ENCODE measurements around the gene CYLC1. TPM values are rescaled to one million over a fixed set of nuclear protein-coding genes. Genes with fewer than 3 reads are reported as not detected.

CYLC1 gene
- total RNA-seq, 6 experiments from 2014 or later = not detected

DNA sequence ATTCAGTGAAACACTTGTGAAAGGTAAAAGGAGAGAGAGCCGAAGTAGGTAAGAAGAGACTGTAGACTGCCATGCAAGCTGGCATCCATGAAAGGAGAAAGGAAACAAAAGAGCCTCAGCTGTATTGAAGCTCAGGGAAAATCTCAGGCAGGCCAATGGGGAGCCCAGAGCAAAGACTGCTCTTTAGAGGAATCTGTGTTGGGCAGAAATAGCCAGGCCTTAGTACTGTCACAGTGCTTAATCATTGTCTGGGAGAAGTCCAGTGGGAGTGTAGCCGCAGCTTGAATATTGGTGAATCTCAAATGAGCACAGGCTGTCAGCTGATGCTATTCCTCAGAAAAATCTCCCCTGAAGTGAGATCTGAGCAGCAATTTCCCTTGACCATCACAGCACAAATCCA, 27.6 kb downstream of the CYLC1 start:
- no peak for DNase-seq
- no peaks in the 10 kb centered on the region for H3K27me3 Mint-ChIP-seq (ENCODE audit: insufficient read depth)
- H3K4me1 Mint-ChIP-seq (ENCODE audit: low read depth) = no peaks in the 10 kb centered on the region
- H3K27ac Mint-ChIP-seq = no peak overlapping the region
- TF ChIP-seq, protein P1, sequence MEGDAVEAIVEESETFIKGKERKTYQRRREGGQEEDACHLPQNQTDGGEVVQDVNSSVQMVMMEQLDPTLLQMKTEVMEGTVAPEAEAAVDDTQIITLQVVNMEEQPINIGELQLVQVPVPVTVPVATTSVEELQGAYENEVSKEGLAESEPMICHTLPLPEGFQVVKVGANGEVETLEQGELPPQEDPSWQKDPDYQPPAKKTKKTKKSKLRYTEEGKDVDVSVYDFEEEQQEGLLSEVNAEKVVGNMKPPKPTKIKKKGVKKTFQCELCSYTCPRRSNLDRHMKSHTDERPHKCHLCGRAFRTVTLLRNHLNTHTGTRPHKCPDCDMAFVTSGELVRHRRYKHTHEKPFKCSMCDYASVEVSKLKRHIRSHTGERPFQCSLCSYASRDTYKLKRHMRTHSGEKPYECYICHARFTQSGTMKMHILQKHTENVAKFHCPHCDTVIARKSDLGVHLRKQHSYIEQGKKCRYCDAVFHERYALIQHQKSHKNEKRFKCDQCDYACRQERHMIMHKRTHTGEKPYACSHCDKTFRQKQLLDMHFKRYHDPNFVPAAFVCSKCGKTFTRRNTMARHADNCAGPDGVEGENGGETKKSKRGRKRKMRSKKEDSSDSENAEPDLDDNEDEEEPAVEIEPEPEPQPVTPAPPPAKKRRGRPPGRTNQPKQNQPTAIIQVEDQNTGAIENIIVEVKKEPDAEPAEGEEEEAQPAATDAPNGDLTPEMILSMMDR (IDR thresholded peaks at IDR 0.05) = no peak
- no peaks in the 10 kb centered on the region for H3K9me3 Mint-ChIP-seq
- H3K36me3 Mint-ChIP-seq (ENCODE audit: low read depth) = no peaks in the 10 kb centered on the region
- no peak overlapping the region for H3K4me3 Mint-ChIP-seq

DNA sequence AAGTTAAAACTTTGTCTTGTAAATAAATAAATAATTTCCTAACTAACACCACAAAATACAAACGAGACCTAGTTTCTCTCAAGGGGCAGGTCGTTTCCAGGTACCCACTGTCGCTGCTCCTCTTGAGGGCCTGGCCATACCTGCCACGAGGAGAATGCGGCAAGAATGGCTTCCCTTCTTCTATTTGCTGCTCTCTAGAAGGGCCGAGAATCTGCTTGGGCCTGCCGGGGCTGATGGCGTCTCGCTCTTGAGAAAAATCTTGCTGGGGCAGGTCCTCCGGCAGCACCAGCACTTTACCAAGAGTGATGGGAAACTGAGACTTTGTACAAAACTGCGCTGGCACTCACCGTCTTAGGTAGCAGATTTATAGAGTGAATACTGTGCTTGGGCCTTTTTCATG, 31.5 kb downstream of the CYLC1 start:
- Mint-ChIP-seq H3K9me3 (no peaks in the 10 kb centered on the region), H3K36me3 (ENCODE audit: low read depth) (no peaks in the 10 kb centered on the region), H3K27me3 (ENCODE audit: insufficient read depth) (no peaks in the 10 kb centered on the region), H3K27ac (no peak overlapping the region), H3K4me3 (no peak overlapping the region), H3K4me1 (ENCODE audit: low read depth) (no peaks in the 10 kb centered on the region)
- no peak for DNase-seq
- TF ChIP-seq, protein P1 (IDR thresholded peaks at IDR 0.05) = no peak

DNA sequence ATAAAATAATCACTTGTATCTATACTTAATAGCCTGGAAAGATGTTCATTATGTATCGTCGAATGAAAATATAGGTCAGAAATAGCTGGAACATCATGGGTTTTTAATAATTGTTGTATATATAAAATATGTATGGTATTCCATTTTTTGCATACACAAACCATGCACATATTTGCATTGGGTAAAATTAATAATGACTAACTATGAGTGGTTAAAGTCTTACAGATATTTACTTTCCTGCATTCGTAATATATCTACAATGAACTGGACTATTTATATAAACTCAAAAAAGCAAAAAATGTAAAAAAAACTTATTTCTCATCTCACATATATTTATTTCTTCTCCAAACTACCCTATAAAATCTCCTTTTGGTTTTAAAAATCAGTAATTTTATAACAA, 46.0 kb downstream of the CYLC1 start:
- Mint-ChIP-seq H3K36me3 (ENCODE audit: low read depth) (no peaks in the 10 kb centered on the region), H3K4me3 (no peak overlapping the region), H3K27ac (no peak overlapping the region), H3K9me3 (no peaks in the 10 kb centered on the region), H3K27me3 (ENCODE audit: insufficient read depth) (no peaks in the 10 kb centered on the region; the same call in 1 of the 2 replicates), H3K4me1 (ENCODE audit: low read depth) (no peaks in the 10 kb centered on the region)
- TF ChIP-seq, protein P1 (IDR thresholded peaks at IDR 0.05) = no peak
- DNase-seq = no peak

DNA sequence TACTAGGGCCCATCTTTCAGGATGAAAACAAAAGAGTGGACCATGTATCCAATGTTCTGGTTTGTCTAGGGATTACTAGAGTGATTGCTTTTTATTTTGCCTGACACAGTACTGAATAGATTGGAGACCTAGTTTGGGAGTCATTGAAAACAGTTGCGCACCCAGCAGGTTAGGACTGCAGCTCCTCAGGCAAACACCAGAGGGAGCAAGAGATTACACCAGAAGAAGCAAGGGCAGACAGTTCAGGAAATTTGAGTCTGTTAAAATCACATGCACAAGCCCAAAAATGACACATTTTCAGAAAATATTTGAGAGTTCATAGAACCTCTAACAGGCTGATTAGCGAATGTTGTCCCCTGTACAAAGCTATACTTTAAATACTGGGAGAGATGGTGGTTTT, 55.6 kb downstream of the CYLC1 start:
- H3K9me3 Mint-ChIP-seq = no peaks in the 10 kb centered on the region
- TF ChIP-seq, protein P1 (IDR thresholded peaks at IDR 0.05) = peak; percentile 76
- no peaks in the 10 kb centered on the region for H3K36me3 Mint-ChIP-seq (ENCODE audit: low read depth)
- no peak overlapping the region for H3K27ac Mint-ChIP-seq
- DNase-seq = peak; percentile 6
- no peak overlapping the region for H3K4me3 Mint-ChIP-seq
- no peaks in the 10 kb centered on the region; the same call in 1 of the 2 replicates for H3K27me3 Mint-ChIP-seq (ENCODE audit: insufficient read depth)
- no peaks in the 10 kb centered on the region for H3K4me1 Mint-ChIP-seq (ENCODE audit: low read depth)

DNA sequence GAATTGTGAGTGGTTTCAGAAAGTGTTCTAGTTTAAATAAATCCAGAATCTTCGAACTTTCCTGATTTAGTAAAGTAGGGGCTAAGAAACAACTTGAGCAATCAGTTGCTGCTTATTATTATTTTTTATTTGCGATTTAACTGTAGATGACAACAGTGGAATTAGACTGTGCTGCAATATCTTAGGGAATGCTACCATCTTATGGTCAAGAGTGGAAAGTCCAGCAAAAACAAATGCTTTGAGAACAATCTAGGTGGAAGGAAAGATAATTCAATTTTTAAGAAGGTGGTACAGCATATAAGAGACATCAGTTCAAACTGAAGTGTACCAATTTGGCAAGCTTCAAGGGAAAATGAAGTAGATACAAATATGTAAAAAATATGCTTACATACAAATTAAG, 73.3 kb downstream of the CYLC1 start:
- no peaks in the 10 kb centered on the region for H3K36me3 Mint-ChIP-seq (ENCODE audit: low read depth)
- no peak overlapping the region for H3K27ac Mint-ChIP-seq
- no peaks in the 10 kb centered on the region for H3K9me3 Mint-ChIP-seq
- no peaks in the 10 kb centered on the region for H3K4me1 Mint-ChIP-seq (ENCODE audit: low read depth)
- H3K27me3 Mint-ChIP-seq (ENCODE audit: insufficient read depth) = no peaks in the 10 kb centered on the region; the same call in 1 of the 2 replicates
- no peak overlapping the region for H3K4me3 Mint-ChIP-seq
- no peak for DNase-seq
- TF ChIP-seq, protein P1 (IDR thresholded peaks at IDR 0.05) = no peak; the same call in 1 of the 2 replicates

Measured in HFFc6 (cell line).